LNCaP clone FGC (cell line): ENCODE data around the gene RFC4.
A peak's percentile ranks its signal among the peaks of the same experiment; 100 is the strongest.
"Not testable (repeated sequence)": the region's sequence is repeated elsewhere in the genome, so short reads cannot be mapped to it uniquely, and the experiment has no call there.

Experiments used
- DNase-seq: peaks from one replicate; pipeline ENCODE4 v3.0.0-alpha.2; 2011; ENCODE audit warnings: low read depth
- H3K4me3 ChIP-seq: 2 replicates; pipeline ENCODE4 v1.5.1; 2011; ENCODE audit warnings: mild to moderate bottlenecking, low read depth, low read length, control low read depth
- CTCF ChIP-seq: IDR thresholded peaks from 2 replicates; pipeline ENCODE4 v1.5.1; 2012; ENCODE audit warnings: mild to moderate bottlenecking; ENCODE audit not compliant: control insufficient read depth, insufficient read depth; ENCODE audit errors: extremely low read depth

Gene RFC4

GRCh38 chr3:186814100-186814499 is 7.8 kb upstream of the RFC4 start:
- TF ChIP-seq CTCF, result no peak
- H3K4me3 ChIP-seq, result no peak overlapping the region
- no peak for DNase-seq

GRCh38 chr3:186811313-186811712 is 5.0 kb upstream of the RFC4 start:
- H3K4me3 ChIP-seq, DNase-seq: not testable (repeated sequence)

GRCh38 chr3:186810336-186810996 is 4.2 kb upstream of the RFC4 start:
- no peak overlapping the region for H3K4me3 ChIP-seq
- no peak for TF ChIP-seq CTCF
- no peak for DNase-seq

DNA sequence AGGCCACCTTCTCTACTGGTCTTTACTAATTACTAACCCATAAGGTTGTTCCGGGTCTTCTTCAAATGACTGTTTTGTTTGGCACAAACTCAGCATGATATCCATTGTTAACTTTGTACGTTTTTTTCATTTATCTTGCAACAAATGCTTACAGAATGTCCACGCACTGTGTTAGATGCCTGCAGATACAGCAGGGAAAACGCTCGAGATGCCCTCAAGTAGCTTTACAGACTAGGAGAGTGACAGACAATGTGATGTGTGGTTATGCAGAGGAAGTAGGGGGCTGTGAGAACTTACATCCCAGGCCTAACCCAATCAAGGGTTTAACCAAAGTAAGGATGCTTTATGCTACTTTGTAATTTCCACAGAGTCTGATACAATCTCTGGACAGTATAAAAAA is 949 bp upstream of the RFC4 start:
- no peak for DNase-seq
- TF ChIP-seq CTCF, result no peak
- H3K4me3 ChIP-seq, result peak overlapping the region; percentile 98

DNA sequence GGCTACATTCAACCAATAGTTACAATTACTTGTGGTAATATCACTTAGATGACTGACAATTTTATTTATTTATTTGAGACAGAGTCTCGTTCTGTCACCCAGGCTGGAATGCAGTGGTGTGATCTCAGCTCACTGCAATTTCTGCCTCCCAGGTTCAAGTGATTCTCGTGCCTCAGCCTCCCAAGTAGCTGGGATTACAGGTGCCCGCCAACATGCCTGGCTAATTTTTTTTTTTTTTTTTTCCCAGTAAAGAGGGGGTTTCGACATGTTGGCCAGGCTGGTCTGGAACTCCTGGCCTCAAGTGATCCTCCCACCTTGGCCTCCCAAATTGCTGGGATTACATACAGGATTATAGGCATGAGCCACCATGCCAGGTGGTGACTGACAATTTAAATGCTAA is 2.8 kb downstream of the RFC4 start:
- H3K4me3 ChIP-seq, DNase-seq: not testable (repeated sequence)

GRCh38 chr3:186802701-186803100 is 3.6 kb downstream of the RFC4 start:
- TF ChIP-seq CTCF, result no peak
- H3K4me3 ChIP-seq, result no peak overlapping the region
- DNase-seq, result no peak

GRCh38 chr3:186800285-186800684 is 6.0 kb downstream of the RFC4 start:
- no peak for DNase-seq
- TF ChIP-seq CTCF, result no peak
- no peak overlapping the region for H3K4me3 ChIP-seq

- no peak overlapping the region for H3K4me3 ChIP-seq
- DNase-seq, result no peak
- no peak for TF ChIP-seq CTCF
Measured at GRCh38 chr3:186798239-186798874, 7.9 kb downstream of the RFC4 start.
